GM12878 (cell line): ENCODE measurements around the gene ADGB. TPM values are rescaled to one million over a fixed set of nuclear protein-coding genes. Genes with fewer than 3 reads are reported as not detected.
"Not testable (repeated sequence)": the region's sequence is repeated elsewhere in the genome, so short reads cannot be mapped to it uniquely, and the experiment has no call there.

Experiments used
- ATAC-seq: fragments of 200-7000 bp; cut with Tn5 transposase; 3 replicates; pipeline ENCODE4 v1.9.1; 2020; ENCODE audit warnings: mild to moderate bottlenecking, moderate library complexity
- BruUV-seq: library from RNA; stranded (reverse); fragments of 400-500 nt; replicated peaks from 2 replicates; lab custom pipeline; 2021; lab: Mats Ljungman, UMichigan
- CTCF ChIA-PET: fragments of 300-600 bp; sonication (Branson Sonifier 250); formaldehyde crosslinking; extraction: SDS; loops from one replicate; lab custom pipeline; 2021; ENCODE audit warnings: inconsistent platforms; lab: Yijun Ruan, JAX
- POLR2A ChIA-PET: fragments of 350-600 bp; formaldehyde crosslinking; extraction: SDS; loops from one replicate; lab custom pipeline; 2021; ENCODE audit warnings: inconsistent platforms; lab: Charles Lee
- RAD21 ChIA-PET: fragments of 300-600 bp; sonication (Branson Sonifier 250); formaldehyde crosslinking; loops from one replicate; lab custom pipeline; 2023; ENCODE audit warnings: antibody characterized with exemption; ENCODE audit not compliant: unreplicated experiment; lab: Charles Lee
- SMC1A ChIA-PET: fragments of 300-600 bp; sonication (Branson Sonifier 250); formaldehyde crosslinking; loops from one replicate; lab custom pipeline; 2023; ENCODE audit not compliant: unreplicated experiment, uncharacterized antibody; lab: Charles Lee
- DNase-seq: peaks from one replicate; pipeline ENCODE4 v3.0.0-alpha.2; 2011; ENCODE audit warnings: low read depth, low spot score
- FAIRE-seq: peaks from 3 replicates; lab custom pipeline; 2011; peaks lifted over from hg19 to GRCh38; lab: Jason Lieb, UNC
- H2AFZ ChIP-seq: 2 replicates; pipeline ENCODE4 v1.6.0; 2011; ENCODE audit warnings: low read depth, low read length, control low read depth; ENCODE audit not compliant: control insufficient read depth
- H3K27ac ChIP-seq: 2 replicates; pipeline ENCODE4 v1.5.1; 2011; ENCODE audit warnings: control low read depth; ENCODE audit not compliant: control insufficient read depth, insufficient read depth
- H3K27me3 ChIP-seq, 2 experiments: replicated peaks in 1 of 2; 2 replicates each; pipeline versions ENCODE4 v1.6.0 to v1.6.1; 2011; ENCODE audit warnings: low read length in 1 of 2; ENCODE audit not compliant: control insufficient read depth in 2 of 2, insufficient read depth in 2 of 2
- H3K36me3 ChIP-seq, 2 experiments: 2 replicates each; pipeline ENCODE4 v1.5.1; 2011; ENCODE audit warnings: low read length in 1 of 2; ENCODE audit not compliant: control insufficient read depth in 2 of 2, insufficient read depth in 2 of 2
- H3K4me1 ChIP-seq: 2 replicates; pipeline ENCODE4 v1.6.1; 2011; ENCODE audit warnings: mild to moderate bottlenecking, low read length, moderate library complexity, mixed read lengths; ENCODE audit not compliant: control insufficient read depth, insufficient read depth
- H3K4me2 ChIP-seq: 2 replicates; pipeline ENCODE4 v1.6.0; 2011; ENCODE audit warnings: control low read depth; ENCODE audit not compliant: control insufficient read depth, insufficient read depth
- H3K4me3 ChIP-seq: fragments of 200-600 bp; sonication (generic); 2 replicates; pipeline ENCODE4 v1.5.1; 2016
- H3K79me2 ChIP-seq: 2 replicates; pipeline ENCODE4 v1.6.0; 2011; ENCODE audit warnings: low read length; ENCODE audit not compliant: control insufficient read depth, insufficient read depth
- H3K9ac ChIP-seq: 2 replicates; pipeline ENCODE4 v1.8.0; 2011; ENCODE audit warnings: low read length, control low read depth, mixed read lengths; ENCODE audit not compliant: control insufficient read depth, insufficient read depth
- H3K9me3 ChIP-seq: replicated peaks from 3 replicates; pipeline ENCODE4 v1.5.1; 2011; ENCODE audit warnings: mild to moderate bottlenecking, low read length; ENCODE audit not compliant: control insufficient read depth, insufficient read depth
- H4K20me1 ChIP-seq: 2 replicates; pipeline ENCODE4 v1.6.0; 2011; ENCODE audit not compliant: control insufficient read depth, insufficient read depth
- CBFB ChIP-seq: IDR thresholded peaks from 2 replicates; pipeline ENCODE4 v1.6.1; 2016; ENCODE audit warnings: antibody characterized with exemption, low read depth
- EED ChIP-seq: sonication (generic); IDR thresholded peaks from 2 replicates; pipeline ENCODE4 v1.6.1; 2016; ENCODE audit warnings: antibody characterized with exemption, low read depth
- MEF2B ChIP-seq: fragments of 450-650 bp; IDR thresholded peaks from 2 replicates; pipeline ENCODE4 v1.6.1; 2018; ENCODE audit warnings: mild to moderate bottlenecking, moderate library complexity; ENCODE audit not compliant: partially characterized antibody, poor library complexity, severe bottlenecking
- NFYB ChIP-seq: IDR thresholded peaks from 2 replicates; pipeline ENCODE4 v1.6.1; 2011; ENCODE audit warnings: low read depth, mild to moderate bottlenecking, low read length, improper control_type of control experiment, moderate library complexity; ENCODE audit not compliant: insufficient read depth
- RB1 ChIP-seq: fragments of 450-650 bp; formaldehyde crosslinking; IDR thresholded peaks from 2 replicates; pipeline ENCODE4 v1.6.1; 2017; ENCODE audit warnings: mild to moderate bottlenecking, borderline replicate concordance
- SIX5 ChIP-seq: IDR thresholded peaks from 2 replicates; pipeline ENCODE4 v1.6.1; 2011; ENCODE audit warnings: mild to moderate bottlenecking, low read depth, low read length, moderate library complexity; ENCODE audit not compliant: severe bottlenecking
- YBX1 ChIP-seq: fragments of 450-650 bp; IDR thresholded peaks from 2 replicates; pipeline ENCODE4 v1.6.1; 2016; ENCODE audit warnings: antibody characterized with exemption
- WGBS: methylation state at CpG from one replicate; pipeline ENCODE4 v1.1.6; 2016; ENCODE audit warnings: low lambda C conversion rate; ENCODE audit not compliant: insufficient replicate concordance, insufficient coverage; ENCODE audit errors: missing lambda C conversion rate; 5-methylcytosine and 5-hydroxymethylcytosine counted together
- in situ Hi-C: fragments of 300-500 bp; cut with MboI; formaldehyde crosslinking; loops from 9 replicates; pipeline ENCODE4 v1.14.3; 2018; ENCODE audit warnings: mixed read lengths
- intact Hi-C: fragments of 100-400 bp; cut with micrococcal nuclease; formaldehyde crosslinking; loops from one replicate; pipeline ENCODE4 v1.14.2; 2022; ENCODE audit not compliant: unreplicated experiment
- polyA plus RNA-seq, 11 experiments: library from polyadenylated mRNA; depleted of rRNA in 4 of 11; unstranded in 6 of 11; stranded (reverse) in 5 of 11; fragments of >200 nt; fragmentation: Nextera tagmentation in 4 of 11; fragmentation: Illumina TruSeq in 1 of 11; extraction: Ambion mirVana in 4 of 11; extraction: Trizol in 1 of 11; gene quantifications; 1 replicate in 1 of 11; 2 replicates in 10 of 11; pipeline versions ENCODE4 v1.2.1 to v1.2.3, GENCODE V29; 2011 to 2016; ENCODE audit warnings: inconsistent platforms in 2 of 11, missing spikeins in 2 of 11, low read depth in 1 of 11
- total RNA-seq, 4 experiments: library from RNA; depleted of rRNA in 3 of 4; stranded (reverse); fragments of >200 nt in 3 of 4; fragmentation: Illumina TruSeq in 1 of 4; extraction: Trizol in 1 of 4; gene quantifications; 2 replicates each; pipeline versions ENCODE4 v1.2.1 to v1.2.3, GENCODE V29; 2013 to 2021
- TF ChIP-seq, protein P1 (sequence below): fragments of 450-650 bp; formaldehyde crosslinking; IDR thresholded peaks from 2 replicates; pipeline ENCODE4 v1.4.0; 2020; ENCODE audit warnings: mild to moderate bottlenecking, moderate library complexity
- TF ChIP-seq, protein P2 (sequence below): fragments of 450-650 bp; IDR thresholded peaks from 2 replicates; pipeline ENCODE4 v1.6.1; 2016; ENCODE audit warnings: mild to moderate bottlenecking

The ADGB gene
- total and polyA plus RNA-seq, 10 of the 15 experiments (the other 5 are each of a cell fraction or from before 2014, with no cell fraction given): not detected

DNA sequence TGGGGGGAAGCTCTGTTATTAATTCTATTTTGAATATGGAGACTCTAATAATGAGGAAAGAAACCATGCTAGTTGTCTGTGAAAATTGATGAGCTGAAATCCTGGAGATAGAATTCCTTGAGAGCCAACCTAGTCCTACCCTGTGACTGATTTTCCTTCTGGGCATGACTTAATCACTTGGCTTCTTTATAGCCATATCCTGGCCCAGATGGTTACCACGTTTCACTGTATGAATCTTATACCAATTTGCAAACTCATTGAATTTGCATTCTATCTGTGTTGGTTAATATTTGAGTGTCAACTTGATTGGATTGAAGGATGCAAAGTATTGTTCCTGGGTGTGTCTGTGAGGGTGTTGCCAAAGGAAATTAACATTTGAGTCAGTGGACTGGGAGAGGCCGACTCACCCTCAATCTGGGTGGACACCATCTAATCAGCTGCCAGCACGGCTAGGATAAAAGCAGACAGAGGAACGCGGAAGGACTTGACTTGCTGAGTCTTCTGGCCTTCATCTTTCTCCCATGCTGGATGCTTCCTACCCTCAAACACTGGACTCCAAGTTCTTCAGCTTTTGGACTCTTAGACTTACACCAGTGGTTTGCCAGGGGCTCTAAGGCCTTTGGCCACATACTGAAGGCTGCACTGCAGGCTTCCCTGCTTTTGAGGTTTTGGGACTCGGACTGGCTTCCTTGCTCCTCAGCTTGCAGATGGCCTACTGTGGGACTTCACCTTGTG, 255.9 kb downstream of the ADGB start:
- H3K9me3 ChIP-seq, BruUV-seq, ATAC-seq, RAD21 ChIA-PET, H3K36me3 ChIP-seq, SMC1A ChIA-PET, H3K79me2 ChIP-seq, DNase-seq, H3K4me1 ChIP-seq, H4K20me1 ChIP-seq, H3K27me3 ChIP-seq, H3K9ac ChIP-seq, POLR2A ChIA-PET, FAIRE-seq, H3K27ac ChIP-seq, H3K4me3 ChIP-seq, H3K4me2 ChIP-seq, H2AFZ ChIP-seq: not testable (repeated sequence)
- 58% methylated on average over 6 of the region's 6 CpGs for WGBS
- CTCF ChIA-PET: interaction anchor here (0.6 kb wide), 1 partner anchor 225 kb away, joined by 3 read pairs; no protein-coding TSS in a partner anchor
- in situ Hi-C loops (loop anchor here (10.0 kb wide), 2 partner anchors 430 to 1310 kb away; no protein-coding TSS in a partner anchor), intact Hi-C loops (loop anchor here (5.0 to 10.0 kb wide), 2 partner anchors 530 to 1313 kb away; no protein-coding TSS in a partner anchor)

DNA sequence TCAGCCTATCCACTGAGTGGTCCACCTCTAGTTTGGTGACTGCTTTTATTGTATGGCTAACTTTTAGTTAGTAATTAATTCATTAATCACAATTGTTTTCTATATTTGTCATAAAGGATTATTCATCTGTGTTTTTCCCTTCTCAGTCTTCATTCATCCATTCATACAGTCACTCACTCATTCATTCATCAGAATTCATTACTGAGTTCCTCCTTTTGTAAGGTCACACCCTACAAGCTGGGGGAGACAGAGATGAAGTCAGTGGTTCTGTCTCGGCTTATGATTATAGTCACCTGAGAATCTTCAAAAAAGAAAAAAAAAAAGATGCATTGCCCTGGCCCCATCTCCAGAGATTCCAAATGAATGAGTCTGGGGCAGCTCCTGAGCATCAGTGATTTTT, 257.1 kb downstream of the ADGB start:
- in situ Hi-C loops: loop anchor here (10.0 kb wide), 2 partner anchors 429 to 1309 kb away; no protein-coding TSS in a partner anchor
- POLR2A ChIA-PET: no interaction called here
- WGBS: 0% methylated on average over 1 of the region's 1 CpG
- no peaks in the 10 kb centered on the region for H4K20me1 ChIP-seq
- H3K4me3 ChIP-seq: no peak overlapping the region
- no peak overlapping the region for H3K4me2 ChIP-seq
- H3K9me3 ChIP-seq: no peaks in the 10 kb centered on the region
- H3K79me2 ChIP-seq: no peaks in the 10 kb centered on the region
- SMC1A ChIA-PET: no interaction called here
- no peaks in the 10 kb centered on the region; a peak in 1 of 4 replicates for H3K27me3 ChIP-seq
- intact Hi-C loops: loop anchor here (2.0 to 10.0 kb wide), 3 partner anchors 429 to 1311 kb away; no protein-coding TSS in a partner anchor
- RAD21 ChIA-PET: no interaction called here
- H3K9ac ChIP-seq: no peak overlapping the region
- H3K27ac ChIP-seq: no peak overlapping the region
- no TSS peak for BruUV-seq
- no peak for DNase-seq
- no peak for FAIRE-seq
- no peaks in the 10 kb centered on the region for H3K36me3 ChIP-seq
- CTCF ChIA-PET: interaction anchor here (0.7 to 1.5 kb wide), 4 partner anchors 8 to 427 kb away, joined by 3 to 7 read pairs (median 4); no protein-coding TSS in a partner anchor
- H3K4me1 ChIP-seq: no peaks in the 10 kb centered on the region; the same call in 1 of the 2 replicates
- no peak for ATAC-seq
- no peak overlapping the region for H2AFZ ChIP-seq
- TF ChIP-seq SIX5 (no peak), EED (no peak), MEF2B (no peak), CBFB (no peak), NFYB (no peak), RB1 (no peak), YBX1 (no peak)
- TF ChIP-seq, protein P1, sequence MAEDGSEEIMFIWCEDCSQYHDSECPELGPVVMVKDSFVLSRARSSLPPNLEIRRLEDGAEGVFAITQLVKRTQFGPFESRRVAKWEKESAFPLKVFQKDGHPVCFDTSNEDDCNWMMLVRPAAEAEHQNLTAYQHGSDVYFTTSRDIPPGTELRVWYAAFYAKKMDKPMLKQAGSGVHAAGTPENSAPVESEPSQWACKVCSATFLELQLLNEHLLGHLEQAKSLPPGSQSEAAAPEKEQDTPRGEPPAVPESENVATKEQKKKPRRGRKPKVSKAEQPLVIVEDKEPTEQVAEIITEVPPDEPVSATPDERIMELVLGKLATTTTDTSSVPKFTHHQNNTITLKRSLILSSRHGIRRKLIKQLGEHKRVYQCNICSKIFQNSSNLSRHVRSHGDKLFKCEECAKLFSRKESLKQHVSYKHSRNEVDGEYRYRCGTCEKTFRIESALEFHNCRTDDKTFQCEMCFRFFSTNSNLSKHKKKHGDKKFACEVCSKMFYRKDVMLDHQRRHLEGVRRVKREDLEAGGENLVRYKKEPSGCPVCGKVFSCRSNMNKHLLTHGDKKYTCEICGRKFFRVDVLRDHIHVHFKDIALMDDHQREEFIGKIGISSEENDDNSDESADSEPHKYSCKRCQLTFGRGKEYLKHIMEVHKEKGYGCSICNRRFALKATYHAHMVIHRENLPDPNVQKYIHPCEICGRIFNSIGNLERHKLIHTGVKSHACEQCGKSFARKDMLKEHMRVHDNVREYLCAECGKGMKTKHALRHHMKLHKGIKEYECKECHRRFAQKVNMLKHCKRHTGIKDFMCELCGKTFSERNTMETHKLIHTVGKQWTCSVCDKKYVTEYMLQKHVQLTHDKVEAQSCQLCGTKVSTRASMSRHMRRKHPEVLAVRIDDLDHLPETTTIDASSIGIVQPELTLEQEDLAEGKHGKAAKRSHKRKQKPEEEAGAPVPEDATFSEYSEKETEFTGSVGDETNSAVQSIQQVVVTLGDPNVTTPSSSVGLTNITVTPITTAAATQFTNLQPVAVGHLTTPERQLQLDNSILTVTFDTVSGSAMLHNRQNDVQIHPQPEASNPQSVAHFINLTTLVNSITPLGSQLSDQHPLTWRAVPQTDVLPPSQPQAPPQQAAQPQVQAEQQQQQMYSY (CRISPR knock-in tag): no peak
- TF ChIP-seq, protein P2, sequence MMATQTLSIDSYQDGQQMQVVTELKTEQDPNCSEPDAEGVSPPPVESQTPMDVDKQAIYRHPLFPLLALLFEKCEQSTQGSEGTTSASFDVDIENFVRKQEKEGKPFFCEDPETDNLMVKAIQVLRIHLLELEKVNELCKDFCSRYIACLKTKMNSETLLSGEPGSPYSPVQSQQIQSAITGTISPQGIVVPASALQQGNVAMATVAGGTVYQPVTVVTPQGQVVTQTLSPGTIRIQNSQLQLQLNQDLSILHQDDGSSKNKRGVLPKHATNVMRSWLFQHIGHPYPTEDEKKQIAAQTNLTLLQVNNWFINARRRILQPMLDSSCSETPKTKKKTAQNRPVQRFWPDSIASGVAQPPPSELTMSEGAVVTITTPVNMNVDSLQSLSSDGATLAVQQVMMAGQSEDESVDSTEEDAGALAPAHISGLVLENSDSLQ: no peak
